K562 (cell line): ENCODE data around the gene KIF17. TPM values are rescaled to one million over a fixed set of nuclear protein-coding genes. Genes with fewer than 3 reads are reported as not detected.

Experiments used
- ATAC-seq: fragments of 200-7000 bp; cut with Tn5 transposase; 3 replicates; pipeline ENCODE4 v1.9.1; 2020; ENCODE audit warnings: moderate library complexity
- BruUV-seq: library from RNA; stranded (reverse); fragments of 400-500 nt; replicated peaks from 2 replicates; lab custom pipeline; 2021; lab: Mats Ljungman, UMichigan
- CTCF ChIA-PET: fragments of 300-600 bp; formaldehyde crosslinking; extraction: SDS; loops from one replicate; lab custom pipeline; 2021; ENCODE audit warnings: low intra/inter-chr PET ratio; lab: Yijun Ruan, JAX
- POLR2A ChIA-PET: fragments of 300-600, 350-650 bp; sonication (Branson Sonifier 250); formaldehyde crosslinking; extraction: SDS; loops from one replicate; lab custom pipeline; 2021; ENCODE audit warnings: antibody characterized with exemption, inconsistent platforms; lab: Yijun Ruan, JAX
- DNase-seq, 4 experiments: peaks; one replicate each; pipeline versions ENCODE4 v3.0.0 to v3.0.0-alpha.2; 2011 to 2018; ENCODE audit warnings: low spot score in 3 of 4, mixed read lengths in 3 of 4; ENCODE audit errors: extremely low read depth in 1 of 4
- FAIRE-seq: peaks from 2 replicates; lab custom pipeline; 2011; peaks lifted over from hg19 to GRCh38; lab: Jason Lieb, UNC
- H2AFZ ChIP-seq: 2 replicates; pipeline ENCODE4 v1.6.0; 2011; ENCODE audit warnings: low read depth, low read length, control low read depth, inconsistent platforms
- H3K27ac ChIP-seq: fragments of 200-600 bp; 3 replicates; pipeline ENCODE4 v1.8.0; 2011; ENCODE audit warnings: low read depth, mild to moderate bottlenecking, control low read depth, inconsistent platforms, low read length, moderate library complexity, mixed read lengths; ENCODE audit errors: extremely low read depth
- H3K27me3 ChIP-seq, 2 experiments: fragments of 300-600 bp in 1 of 2; 2 replicates in 1 of 2; 3 replicates in 1 of 2; pipeline versions ENCODE4 v1.6.0 to v1.8.0; 2011; ENCODE audit warnings: inconsistent platforms in 2 of 2, low read length in 2 of 2, mild to moderate bottlenecking in 1 of 2, mixed read lengths in 1 of 2, moderate library complexity in 1 of 2; ENCODE audit not compliant: control insufficient read depth in 2 of 2, insufficient read depth in 2 of 2
- H3K36me3 ChIP-seq: fragments of 300-600 bp; 3 replicates; pipeline ENCODE4 v1.8.0; 2011; ENCODE audit warnings: mild to moderate bottlenecking, low read length, inconsistent platforms; ENCODE audit not compliant: control insufficient read depth, insufficient read depth
- H3K4me1 ChIP-seq, 2 experiments: fragments of 200-600 bp in 1 of 2; replicated peaks in 1 of 2; 2 replicates in 1 of 2; 3 replicates in 1 of 2; pipeline versions ENCODE4 v1.5.1 to v1.8.0; 2011; ENCODE audit warnings: inconsistent platforms in 2 of 2, low read length in 2 of 2, mild to moderate bottlenecking in 1 of 2, mixed read lengths in 1 of 2, moderate library complexity in 1 of 2; ENCODE audit not compliant: control insufficient read depth in 2 of 2, insufficient read depth in 2 of 2
- H3K4me2 ChIP-seq: 2 replicates; pipeline ENCODE4 v1.6.1; 2011; ENCODE audit warnings: low read length, control low read depth, inconsistent platforms, mixed read lengths; ENCODE audit not compliant: insufficient read depth
- H3K4me3 ChIP-seq: fragments of 200-600 bp; sonication (generic), shearing (Covaris generic); 2 replicates; pipeline ENCODE4 v1.5.1; 2016; ENCODE audit warnings: control low read depth, inconsistent platforms
- H3K79me2 ChIP-seq: fragments of 200-600 bp; 3 replicates; pipeline ENCODE4 v1.8.0; 2011; ENCODE audit warnings: low read length, inconsistent platforms; ENCODE audit not compliant: control insufficient read depth, insufficient read depth
- H3K9ac ChIP-seq, 2 experiments: 2 replicates each; pipeline versions ENCODE4 v1.6.0 to v1.6.1; 2011; ENCODE audit warnings: low read depth in 2 of 2, low read length in 2 of 2, control low read depth in 1 of 2, inconsistent platforms in 1 of 2, mild to moderate bottlenecking in 1 of 2, mixed read lengths in 1 of 2; ENCODE audit not compliant: insufficient read depth in 1 of 2
- H3K9me1 ChIP-seq: one replicate; pipeline ENCODE4 v1.6.0; 2011; ENCODE audit warnings: inconsistent platforms, mild to moderate bottlenecking, low read length, moderate library complexity; ENCODE audit not compliant: control insufficient read depth, insufficient read depth
- H3K9me3 ChIP-seq: replicated peaks from 2 replicates; pipeline ENCODE4 v1.5.1; 2011; ENCODE audit warnings: low read depth, low read length, inconsistent platforms; ENCODE audit not compliant: control insufficient read depth, insufficient read depth
- H4K20me1 ChIP-seq: replicated peaks from 2 replicates; pipeline ENCODE4 v1.6.1; 2011; ENCODE audit warnings: low read length, inconsistent platforms, mixed read lengths; ENCODE audit not compliant: control insufficient read depth, insufficient read depth
- HMG20B ChIP-seq: fragments of 250-450 bp; sonication (Bioruptor Pico); IDR thresholded peaks from 2 replicates; pipeline ENCODE4 v1.5.0; 2021; ENCODE audit warnings: mild to moderate bottlenecking
- NFE2L1 ChIP-seq: fragments of 450-650 bp; IDR thresholded peaks from 2 replicates; pipeline ENCODE4 v1.6.1; 2016; ENCODE audit warnings: missing genetic modification characterization, low read depth, mild to moderate bottlenecking, missing compliant biosample characterization, moderate library complexity, borderline replicate concordance
- PTBP1 ChIP-seq: fragments of 200-400 bp; formaldehyde crosslinking; IDR thresholded peaks from 2 replicates; pipeline ENCODE4 v1.6.1; 2017; ENCODE audit warnings: low read depth, low read length
- TOE1 ChIP-seq, 2 experiments: fragments of 450-650 bp in 1 of 2; sonication (generic) in 1 of 2; formaldehyde crosslinking in 1 of 2; IDR thresholded peaks; 2 replicates each; pipeline versions ENCODE4 v1.7.1 to v1.8.0; 2016 to 2022; ENCODE audit warnings: borderline replicate concordance in 2 of 2, mild to moderate bottlenecking in 2 of 2, antibody characterized with exemption in 1 of 2, inconsistent platforms in 1 of 2, low read depth in 1 of 2, missing genetic modification reagents in 1 of 2, moderate library complexity in 1 of 2
- ZNF133 ChIP-seq: fragments of 250-450 bp; sonication (Bioruptor Pico); IDR thresholded peaks from 2 replicates; pipeline ENCODE4 v1.4.0; 2020; ENCODE audit warnings: mild to moderate bottlenecking
- WGBS: fragments of 100-300 bp; shearing (Covaris generic); methylation state at CpG from one replicate; pipeline ENCODE4 v1.1.6; 2016; ENCODE audit warnings: low coverage, mixed read lengths; ENCODE audit not compliant: insufficient coverage; ENCODE audit errors: missing lambda C conversion rate; 5-methylcytosine and 5-hydroxymethylcytosine counted together
- in situ Hi-C: fragments of 300-500 bp; cut with MboI; formaldehyde crosslinking; loops from 4 replicates; pipeline ENCODE4 v1.15.0; 2018; ENCODE audit warnings: inconsistent platforms, mixed read lengths
- intact Hi-C: fragments of 100-400 bp; cut with micrococcal nuclease; formaldehyde crosslinking; loops from 2 replicates; pipeline ENCODE4 v1.14.2; 2022
- polyA plus RNA-seq, 8 experiments: library from polyadenylated mRNA; depleted of rRNA in 4 of 8; stranded (reverse) in 5 of 8; unstranded in 3 of 8; fragments of >200 nt; fragmentation: Nextera tagmentation in 2 of 8; fragmentation: Illumina TruSeq in 1 of 8; extraction: Ambion mirVana in 2 of 8; extraction: Trizol in 1 of 8; gene quantifications; 2 replicates each; pipeline versions ENCODE4 v1.2.1 to v1.2.3, GENCODE V29; 2011 to 2014; ENCODE audit warnings: inconsistent platforms in 1 of 8, missing spikeins in 1 of 8
- total RNA-seq, 7 experiments: library from RNA; depleted of rRNA in 6 of 7; stranded (reverse); fragments of >200 nt in 6 of 7; fragmentation: Illumina TruSeq in 2 of 7; extraction: Trizol in 2 of 7; gene quantifications; 2 replicates each; pipeline versions ENCODE4 v1.2.1 to v1.2.3, GENCODE V29; 2011 to 2021; ENCODE audit warnings: low replicate concordance in 1 of 7

KIF17 gene
- total and polyA plus RNA-seq, 9 of the 15 experiments (the other 6 are each of a cell fraction or from before 2014, with no cell fraction given): 0.04 to 0.47 (median 0.18) TPM; not detected in 5

GRCh38 chr1:20615946-20616846 lies 101.6 kb downstream of the KIF17 start:
- Histone ChIP-seq H3K4me2 (no peak overlapping the region), H2AFZ (peak overlapping the region; percentile 51; the same call in 1 of the 2 replicates), H3K9me1 (no peaks in the 10 kb centered on the region), H4K20me1 (no peaks in the 10 kb centered on the region), H3K27ac (no peak overlapping the region), H3K9me3 (no peaks in the 10 kb centered on the region), H3K27me3 (peaks cover 2 to 19% of the 10 kb centered on the region in 2 experiments; a peak in 3 of 5 replicates), H3K79me2 (no peaks in the 10 kb centered on the region), H3K9ac (no peak overlapping the region; a peak in 1 of 4 replicates), H3K36me3 (no peaks in the 10 kb centered on the region), H3K4me3 (no peak overlapping the region), H3K4me1 (peaks cover 2 to 6% of the 10 kb centered on the region in 2 experiments; a peak in 2 of 5 replicates)
- in situ Hi-C loops (no loop called here), intact Hi-C loops (no loop called here)
- WGBS: 19% methylated on average over 20 of the region's 20 CpGs
- ChIA-PET CTCF (no interaction called here), POLR2A (interaction anchor here (0.7 to 1.3 kb wide), 3 partner anchors 16 to 69 kb away, joined by 3 to 4 read pairs (median 4); no protein-coding TSS in a partner anchor)
- TF ChIP-seq TOE1 (IDR thresholded peaks at IDR 0.05; ENCODE audit: borderline replicate concordance): no peak
- no peak for TF ChIP-seq TOE1 (CRISPR knock-in tag; IDR thresholded peaks at IDR 0.05; ENCODE audit: borderline replicate concordance, low read depth)
- no peak for TF ChIP-seq NFE2L1
- TF ChIP-seq PTBP1: no peak
- no peak for TF ChIP-seq HMG20B (CRISPR knock-in tag)
- no peak for TF ChIP-seq ZNF133 (CRISPR knock-in tag)
- FAIRE-seq (no peak), DNase-seq (no peak), ATAC-seq (no peak; the same call in 2 of the 3 replicates)
- BruUV-seq: no TSS peak
